Keratinocyte (primary cell): ENCODE data around the gene RNF144A. TPM values are rescaled to one million over a fixed set of nuclear protein-coding genes. Genes with fewer than 3 reads are reported as not detected.

Experiments used
- DNase-seq: peaks from one replicate; pipeline ENCODE4 v3.0.0-alpha.2; 2011; ENCODE audit warnings: low read depth, missing footprints, low spot score
- FAIRE-seq: peaks from 2 replicates; lab custom pipeline; 2011; peaks lifted over from hg19 to GRCh38; lab: Jason Lieb, UNC
- H2AFZ ChIP-seq: 2 replicates; pipeline ENCODE4 v1.6.0; 2012; ENCODE audit warnings: low read length, control low read depth, inconsistent platforms; ENCODE audit not compliant: control insufficient read depth
- H3K27ac ChIP-seq: 2 replicates; pipeline ENCODE4 v1.5.1; 2011; ENCODE audit warnings: low read length; ENCODE audit not compliant: control insufficient read depth, insufficient read depth
- H3K27me3 ChIP-seq: 3 replicates; pipeline ENCODE4 v1.6.0; 2011; ENCODE audit warnings: low read length; ENCODE audit not compliant: control insufficient read depth, insufficient read depth; ENCODE audit errors: extremely low read depth
- H3K36me3 ChIP-seq, 2 experiments: 2 replicates in 1 of 2; 3 replicates in 1 of 2; pipeline ENCODE4 v1.5.1; 2011; ENCODE audit warnings: low read length in 2 of 2, mild to moderate bottlenecking in 1 of 2; ENCODE audit not compliant: control insufficient read depth in 2 of 2, insufficient read depth in 2 of 2; ENCODE audit errors: extremely low read depth in 1 of 2
- H3K4me1 ChIP-seq: 3 replicates; pipeline ENCODE4 v1.5.1; 2011; ENCODE audit warnings: low read length; ENCODE audit not compliant: control insufficient read depth, insufficient read depth; ENCODE audit errors: extremely low read depth
- H3K4me2 ChIP-seq: 3 replicates; pipeline ENCODE4 v1.6.0; 2011; ENCODE audit warnings: low read depth, low read length; ENCODE audit not compliant: control insufficient read depth, insufficient read depth; ENCODE audit errors: extremely low read depth
- H3K4me3 ChIP-seq, 3 experiments: fragments of 200-600 bp in 1 of 3; sonication (generic) in 1 of 3; 2 replicates in 2 of 3; 3 replicates in 1 of 3; pipeline ENCODE4 v1.5.1; 2011 to 2016; ENCODE audit warnings: low read length in 3 of 3, mild to moderate bottlenecking in 3 of 3, control low read depth in 2 of 3, inconsistent platforms in 1 of 3, low read depth in 1 of 3, mixed read lengths in 1 of 3, mixed run types in 1 of 3, moderate library complexity in 1 of 3; ENCODE audit not compliant: control insufficient read depth in 2 of 3, insufficient read depth in 2 of 3; ENCODE audit errors: extremely low read depth in 1 of 3
- H3K79me2 ChIP-seq: 2 replicates; pipeline ENCODE4 v1.6.0; 2012; ENCODE audit warnings: low read length; ENCODE audit not compliant: control insufficient read depth, insufficient read depth
- H3K9ac ChIP-seq: 3 replicates; pipeline ENCODE4 v1.6.0; 2011; ENCODE audit warnings: low read length; ENCODE audit not compliant: control insufficient read depth, insufficient read depth; ENCODE audit errors: extremely low read depth
- H3K9me1 ChIP-seq: 3 replicates; pipeline ENCODE4 v1.6.0; 2011; ENCODE audit warnings: low read length; ENCODE audit not compliant: control insufficient read depth, insufficient read depth; ENCODE audit errors: extremely low read depth
- H3K9me3 ChIP-seq: 2 replicates; pipeline ENCODE4 v1.5.1; 2012; ENCODE audit warnings: low read depth, low read length; ENCODE audit not compliant: control insufficient read depth
- H4K20me1 ChIP-seq: 3 replicates; pipeline ENCODE4 v1.6.0; 2011; ENCODE audit warnings: low read length; ENCODE audit not compliant: control insufficient read depth, insufficient read depth; ENCODE audit errors: extremely low read depth
- CTCF ChIP-seq, 3 experiments: IDR thresholded peaks in 1 of 3; conservative IDR thresholded peaks in 1 of 3; optimal IDR thresholded peaks in 1 of 3; 2 replicates in 2 of 3; 3 replicates in 1 of 3; pipeline versions ENCODE3 to v1.5.1; 2011; ENCODE audit warnings: low read length in 3 of 3, mild to moderate bottlenecking in 3 of 3, moderate library complexity in 2 of 3, control low read depth in 1 of 3, inconsistent platforms in 1 of 3; ENCODE audit not compliant: insufficient read depth in 2 of 3; ENCODE audit errors: extremely low read depth in 1 of 3
- EZH2 ChIP-seq: IDR thresholded peaks from one replicate; pipeline ENCODE4 v1.6.1; 2012; ENCODE audit warnings: inconsistent platforms, mild to moderate bottlenecking, low read length, moderate library complexity
- dilution Hi-C: fragments of 300-500 bp; cut with MboI; formaldehyde crosslinking; loops from one replicate; pipeline ENCODE4 v1.7.0; 2020; ENCODE audit warnings: low sequenced_read_pairs; ENCODE audit not compliant: extremely low pct_ligation_motif_present
- polyA plus RNA-seq, 5 experiments: library from polyadenylated mRNA; depleted of rRNA in 3 of 5; stranded (reverse) in 3 of 5; stranded (forward) in 1 of 5; unstranded in 1 of 5; fragments of >200 nt; gene quantifications; 1 replicate in 1 of 5; 2 replicates in 3 of 5; 3 replicates in 1 of 5; pipeline versions ENCODE4 v1.2.1 to v1.2.3, GENCODE V29; 2011 to 2012; ENCODE audit warnings: missing spikeins in 2 of 5, low read depth in 1 of 5, low replicate concordance in 1 of 5

The RNF144A gene
- polyA plus RNA-seq, 1 donor (not counting 4 experiments of a cell fraction or from before 2014, with no cell fraction given) = 1.4 TPM

- H3K4me1 ChIP-seq = no peaks in the 10 kb centered on the region
- dilution Hi-C loops = no loop called here
Observed at GRCh38 chr2:7043690-7044089, 126.5 kb downstream of the RNF144A start.

GRCh38 chr2:7044253-7045250 is 127.3 kb downstream of the RNF144A start:
- dilution Hi-C loops = no loop called here
- no peak overlapping the region for H3K27ac ChIP-seq
- H2AFZ ChIP-seq = no peak overlapping the region
- H3K4me1 ChIP-seq = no peaks in the 10 kb centered on the region
- FAIRE-seq (no peak), DNase-seq (peak; percentile 11)
- H3K36me3 ChIP-seq = no peaks in the 10 kb centered on the region
- H3K27me3 ChIP-seq = no peaks in the 10 kb centered on the region
- TF ChIP-seq CTCF (optimal IDR thresholded peaks at IDR 0.05 in 1 of 3, IDR thresholded peaks at IDR 0.05 in 1 of 3, conservative IDR thresholded peaks at IDR 0.05 in 1 of 3; ENCODE audit: extremely low read depth in 1 of 3, insufficient read depth in 2 of 3, low read length in 3 of 3) (peak; percentile 88 to 96 (median 94)), EZH2 (no peak)
- H4K20me1 ChIP-seq = no peaks in the 10 kb centered on the region
- H3K4me3 ChIP-seq = no peak overlapping the region
- H3K4me2 ChIP-seq = no peak overlapping the region
- H3K9ac ChIP-seq = no peak overlapping the region
- H3K9me3 ChIP-seq = no peaks in the 10 kb centered on the region
- no peaks in the 10 kb centered on the region for H3K79me2 ChIP-seq
- H3K9me1 ChIP-seq = no peaks in the 10 kb centered on the region

More at GRCh38 chr2:7043690-7044089, 126.5 kb downstream of the RNF144A start:
- FAIRE-seq (no peak), DNase-seq (no peak)
- H3K9ac ChIP-seq = no peak overlapping the region
- no peaks in the 10 kb centered on the region for H4K20me1 ChIP-seq
- H3K79me2 ChIP-seq = no peaks in the 10 kb centered on the region
- H3K27ac ChIP-seq = no peak overlapping the region
- H3K9me1 ChIP-seq = no peaks in the 10 kb centered on the region
- H3K9me3 ChIP-seq = no peaks in the 10 kb centered on the region
- H3K36me3 ChIP-seq = no peaks in the 10 kb centered on the region
- no peak overlapping the region for H3K4me2 ChIP-seq
- no peak overlapping the region for H3K4me3 ChIP-seq
- no peak overlapping the region for H2AFZ ChIP-seq
- no peaks in the 10 kb centered on the region for H3K27me3 ChIP-seq
- TF ChIP-seq EZH2 = no peak
- TF ChIP-seq CTCF (optimal IDR thresholded peaks at IDR 0.05 in 1 of 3, IDR thresholded peaks at IDR 0.05 in 1 of 3, conservative IDR thresholded peaks at IDR 0.05 in 1 of 3; ENCODE audit: extremely low read depth in 1 of 3, insufficient read depth in 2 of 3, low read length in 3 of 3) = no peak
